WTC11 (cell line): Measurements from ENCODE around the gene LTN1. TPM values are rescaled to one million over a fixed set of nuclear protein-coding genes. Genes with fewer than 3 reads are reported as not detected.

Experiments used
- CREB1 ChIP-seq: sonication (generic); formaldehyde crosslinking; IDR thresholded peaks from 2 replicates; pipeline ENCODE4 v1.8.0; 2023; ENCODE audit warnings: mild to moderate bottlenecking, missing genetic modification reagents
- CREM ChIP-seq: sonication (generic); formaldehyde crosslinking; IDR thresholded peaks from 2 replicates; pipeline ENCODE4 v1.8.1; 2022; ENCODE audit warnings: mild to moderate bottlenecking, missing genetic modification reagents, moderate library complexity
- ELF4 ChIP-seq: sonication (generic); formaldehyde crosslinking; IDR thresholded peaks from 2 replicates; pipeline ENCODE4 v1.8.1; 2022; ENCODE audit warnings: low read depth, mild to moderate bottlenecking, moderate library complexity, missing genetic modification reagents
- ESRRA ChIP-seq: sonication (generic); formaldehyde crosslinking; IDR thresholded peaks from 2 replicates; pipeline ENCODE4 v1.8.1; 2022; ENCODE audit warnings: mild to moderate bottlenecking, missing genetic modification reagents, borderline replicate concordance
- ETV6 ChIP-seq: sonication (generic); formaldehyde crosslinking; IDR thresholded peaks from 2 replicates; pipeline ENCODE4 v1.8.1; 2022; ENCODE audit warnings: mild to moderate bottlenecking, missing genetic modification reagents
- FOXK1 ChIP-seq: sonication (generic); formaldehyde crosslinking; IDR thresholded peaks from 2 replicates; pipeline ENCODE4 v1.8.0; 2022; ENCODE audit warnings: mild to moderate bottlenecking, moderate library complexity, missing genetic modification reagents
- IRF2 ChIP-seq: sonication (generic); formaldehyde crosslinking; IDR thresholded peaks from 2 replicates; pipeline ENCODE4 v1.8.0; 2022; ENCODE audit warnings: low read depth, missing genetic modification reagents, borderline replicate concordance
- JUN ChIP-seq: sonication (generic); formaldehyde crosslinking; IDR thresholded peaks from 2 replicates; pipeline ENCODE4 v1.8.0; 2023; ENCODE audit warnings: mild to moderate bottlenecking, missing genetic modification reagents
- KAT7 ChIP-seq: sonication (generic); formaldehyde crosslinking; IDR thresholded peaks from 2 replicates; pipeline ENCODE4 v1.8.1; 2023; ENCODE audit warnings: missing genetic modification reagents, mild to moderate bottlenecking, borderline replicate concordance
- RELA ChIP-seq: sonication (generic); formaldehyde crosslinking; IDR thresholded peaks from 2 replicates; pipeline ENCODE4 v1.8.1; 2022; ENCODE audit warnings: missing genetic modification reagents, mild to moderate bottlenecking, borderline replicate concordance
- SMAD3 ChIP-seq: sonication (generic); formaldehyde crosslinking; IDR thresholded peaks from 2 replicates; pipeline ENCODE4 v1.8.0; 2022; ENCODE audit warnings: missing genetic modification reagents, mild to moderate bottlenecking, borderline replicate concordance
- TCF7 ChIP-seq: sonication (generic); formaldehyde crosslinking; IDR thresholded peaks from 2 replicates; pipeline ENCODE4 v1.8.0; 2022; ENCODE audit warnings: mild to moderate bottlenecking, low read depth, missing genetic modification reagents, moderate library complexity
- ZNF138 ChIP-seq: sonication (generic); formaldehyde crosslinking; conservative IDR thresholded peaks from 2 replicates; pipeline ENCODE4 v1.8.1; 2022; ENCODE audit warnings: mild to moderate bottlenecking, moderate library complexity, missing genetic modification reagents
- ZNF219 ChIP-seq: sonication (generic); formaldehyde crosslinking; IDR thresholded peaks from 2 replicates; pipeline ENCODE4 v1.8.0; 2023; ENCODE audit warnings: missing genetic modification reagents, mild to moderate bottlenecking, borderline replicate concordance
- ZNF232 ChIP-seq: sonication (generic); formaldehyde crosslinking; IDR thresholded peaks from 2 replicates; pipeline ENCODE4 v1.8.0; 2022; ENCODE audit warnings: mild to moderate bottlenecking, missing genetic modification reagents
- ZNF416 ChIP-seq: fragments of 250-450 bp; sonication (Bioruptor Pico); IDR thresholded peaks from 2 replicates; pipeline ENCODE4 v1.9.0; 2021; ENCODE audit warnings: mild to moderate bottlenecking, inconsistent platforms
- ZNF671 ChIP-seq: fragments of 250-450 bp; sonication (Bioruptor Pico); IDR thresholded peaks from 2 replicates; pipeline ENCODE4 v1.8.0; 2021; ENCODE audit warnings: mild to moderate bottlenecking
- total RNA-seq: library from RNA; stranded (reverse); gene quantifications from 3 replicates; pipeline ENCODE4 v1.2.3, GENCODE V29; 2021
- TF ChIP-seq, protein P1 (sequence below): sonication (generic); formaldehyde crosslinking; IDR thresholded peaks from 2 replicates; pipeline ENCODE4 v1.8.1; 2022; ENCODE audit warnings: low read depth, missing genetic modification reagents, borderline replicate concordance
- TF ChIP-seq, protein P2 (sequence below): sonication (generic); formaldehyde crosslinking; IDR thresholded peaks from 2 replicates; pipeline ENCODE4 v1.8.0; 2022; ENCODE audit warnings: mild to moderate bottlenecking, missing genetic modification reagents
- TF ChIP-seq, protein P3 (sequence below): sonication (generic); formaldehyde crosslinking; IDR thresholded peaks from 2 replicates; pipeline ENCODE4 v1.8.0; 2023; ENCODE audit warnings: mild to moderate bottlenecking, missing genetic modification reagents
- TF ChIP-seq, protein P4 (sequence below): sonication (generic); formaldehyde crosslinking; IDR thresholded peaks from 2 replicates; pipeline ENCODE4 v1.8.0; 2023; ENCODE audit warnings: missing genetic modification reagents
- TF ChIP-seq, protein P5 (sequence below): sonication (generic); formaldehyde crosslinking; IDR thresholded peaks from 2 replicates; pipeline ENCODE4 v1.8.1; 2023; ENCODE audit warnings: mild to moderate bottlenecking, missing genetic modification reagents, moderate library complexity
- TF ChIP-seq, protein P6 (sequence below): sonication (generic); formaldehyde crosslinking; IDR thresholded peaks from 2 replicates; pipeline ENCODE4 v1.8.1; 2023; ENCODE audit warnings: mild to moderate bottlenecking, missing genetic modification reagents
- TF ChIP-seq, protein P7 (sequence below): sonication (generic); formaldehyde crosslinking; IDR thresholded peaks from 2 replicates; pipeline ENCODE4 v1.8.1; 2023; ENCODE audit warnings: mild to moderate bottlenecking, missing genetic modification reagents, borderline replicate concordance
- TF ChIP-seq, protein P8 (sequence below): sonication (generic); formaldehyde crosslinking; IDR thresholded peaks from 2 replicates; pipeline ENCODE4 v1.8.1; 2022; ENCODE audit warnings: low read depth, mild to moderate bottlenecking, moderate library complexity, missing genetic modification reagents, borderline replicate concordance

The LTN1 gene
- total RNA-seq, 1 experiment from 2014 or later, result 23.0 TPM

DNA sequence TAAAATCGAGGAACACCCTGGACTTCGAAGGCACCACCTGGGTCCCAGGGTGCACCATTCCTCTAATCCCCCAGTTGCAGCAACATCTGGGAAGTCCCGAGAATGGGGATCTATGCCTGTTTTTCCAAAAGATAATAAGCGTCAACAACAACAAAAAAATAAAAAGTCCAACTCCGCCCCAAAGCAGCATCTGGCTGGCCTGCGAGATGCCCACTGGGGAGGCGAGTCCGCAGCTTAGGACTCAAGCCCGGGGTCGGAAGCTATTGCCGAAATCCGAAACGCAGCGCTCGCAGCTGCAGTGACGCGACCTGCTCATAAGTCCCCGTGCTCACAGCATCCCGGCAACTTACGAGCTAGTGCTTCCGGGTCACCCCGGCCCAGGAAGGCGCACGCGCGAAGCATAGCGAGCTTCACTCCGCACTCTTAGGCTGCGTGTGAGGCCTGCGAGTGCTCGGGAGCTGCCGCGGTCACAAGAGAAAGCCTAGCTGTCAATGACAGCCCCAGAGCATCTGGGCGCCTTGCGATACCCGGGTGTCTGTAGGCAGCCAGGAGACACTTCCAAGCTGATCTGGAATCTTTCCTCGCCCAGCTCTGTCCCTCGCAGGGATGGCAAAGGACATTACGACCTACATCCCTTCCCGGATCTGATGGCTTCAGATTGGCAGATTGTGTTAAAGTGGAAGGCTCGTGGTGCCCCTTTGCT lies 9.9 kb upstream of the LTN1 start (continued):
- TF ChIP-seq, protein P1, sequence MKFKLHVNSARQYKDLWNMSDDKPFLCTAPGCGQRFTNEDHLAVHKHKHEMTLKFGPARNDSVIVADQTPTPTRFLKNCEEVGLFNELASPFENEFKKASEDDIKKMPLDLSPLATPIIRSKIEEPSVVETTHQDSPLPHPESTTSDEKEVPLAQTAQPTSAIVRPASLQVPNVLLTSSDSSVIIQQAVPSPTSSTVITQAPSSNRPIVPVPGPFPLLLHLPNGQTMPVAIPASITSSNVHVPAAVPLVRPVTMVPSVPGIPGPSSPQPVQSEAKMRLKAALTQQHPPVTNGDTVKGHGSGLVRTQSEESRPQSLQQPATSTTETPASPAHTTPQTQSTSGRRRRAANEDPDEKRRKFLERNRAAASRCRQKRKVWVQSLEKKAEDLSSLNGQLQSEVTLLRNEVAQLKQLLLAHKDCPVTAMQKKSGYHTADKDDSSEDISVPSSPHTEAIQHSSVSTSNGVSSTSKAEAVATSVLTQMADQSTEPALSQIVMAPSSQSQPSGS (CRISPR knock-in tag), result no peak
- TF ChIP-seq, protein P2, sequence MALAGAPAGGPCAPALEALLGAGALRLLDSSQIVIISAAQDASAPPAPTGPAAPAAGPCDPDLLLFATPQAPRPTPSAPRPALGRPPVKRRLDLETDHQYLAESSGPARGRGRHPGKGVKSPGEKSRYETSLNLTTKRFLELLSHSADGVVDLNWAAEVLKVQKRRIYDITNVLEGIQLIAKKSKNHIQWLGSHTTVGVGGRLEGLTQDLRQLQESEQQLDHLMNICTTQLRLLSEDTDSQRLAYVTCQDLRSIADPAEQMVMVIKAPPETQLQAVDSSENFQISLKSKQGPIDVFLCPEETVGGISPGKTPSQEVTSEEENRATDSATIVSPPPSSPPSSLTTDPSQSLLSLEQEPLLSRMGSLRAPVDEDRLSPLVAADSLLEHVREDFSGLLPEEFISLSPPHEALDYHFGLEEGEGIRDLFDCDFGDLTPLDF (CRISPR knock-in tag), result no peak
- no peak for TF ChIP-seq ZNF671 (CRISPR knock-in tag)
- TF ChIP-seq ZNF232 (CRISPR knock-in tag), result no peak
- no peak for TF ChIP-seq TCF7
- peak; percentile 94 for TF ChIP-seq FOXK1 (CRISPR knock-in tag)
- TF ChIP-seq, protein P3, sequence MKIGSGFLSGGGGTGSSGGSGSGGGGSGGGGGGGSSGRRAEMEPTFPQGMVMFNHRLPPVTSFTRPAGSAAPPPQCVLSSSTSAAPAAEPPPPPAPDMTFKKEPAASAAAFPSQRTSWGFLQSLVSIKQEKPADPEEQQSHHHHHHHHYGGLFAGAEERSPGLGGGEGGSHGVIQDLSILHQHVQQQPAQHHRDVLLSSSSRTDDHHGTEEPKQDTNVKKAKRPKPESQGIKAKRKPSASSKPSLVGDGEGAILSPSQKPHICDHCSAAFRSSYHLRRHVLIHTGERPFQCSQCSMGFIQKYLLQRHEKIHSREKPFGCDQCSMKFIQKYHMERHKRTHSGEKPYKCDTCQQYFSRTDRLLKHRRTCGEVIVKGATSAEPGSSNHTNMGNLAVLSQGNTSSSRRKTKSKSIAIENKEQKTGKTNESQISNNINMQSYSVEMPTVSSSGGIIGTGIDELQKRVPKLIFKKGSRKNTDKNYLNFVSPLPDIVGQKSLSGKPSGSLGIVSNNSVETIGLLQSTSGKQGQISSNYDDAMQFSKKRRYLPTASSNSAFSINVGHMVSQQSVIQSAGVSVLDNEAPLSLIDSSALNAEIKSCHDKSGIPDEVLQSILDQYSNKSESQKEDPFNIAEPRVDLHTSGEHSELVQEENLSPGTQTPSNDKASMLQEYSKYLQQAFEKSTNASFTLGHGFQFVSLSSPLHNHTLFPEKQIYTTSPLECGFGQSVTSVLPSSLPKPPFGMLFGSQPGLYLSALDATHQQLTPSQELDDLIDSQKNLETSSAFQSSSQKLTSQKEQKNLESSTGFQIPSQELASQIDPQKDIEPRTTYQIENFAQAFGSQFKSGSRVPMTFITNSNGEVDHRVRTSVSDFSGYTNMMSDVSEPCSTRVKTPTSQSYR (CRISPR knock-in tag), result 0 out of 2 replicates have a peak, but pooled peaks have one; percentile 34
- peak; percentile 72; the same call in 1 of the 2 replicates for TF ChIP-seq KAT7 (CRISPR knock-in tag)
- 0 out of 2 replicates have a peak, but pooled peaks have one; percentile 51 for TF ChIP-seq CREB1 (CRISPR knock-in tag)
- TF ChIP-seq, protein P4, sequence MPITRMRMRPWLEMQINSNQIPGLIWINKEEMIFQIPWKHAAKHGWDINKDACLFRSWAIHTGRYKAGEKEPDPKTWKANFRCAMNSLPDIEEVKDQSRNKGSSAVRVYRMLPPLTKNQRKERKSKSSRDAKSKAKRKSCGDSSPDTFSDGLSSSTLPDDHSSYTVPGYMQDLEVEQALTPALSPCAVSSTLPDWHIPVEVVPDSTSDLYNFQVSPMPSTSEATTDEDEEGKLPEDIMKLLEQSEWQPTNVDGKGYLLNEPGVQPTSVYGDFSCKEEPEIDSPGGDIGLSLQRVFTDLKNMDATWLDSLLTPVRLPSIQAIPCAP (CRISPR knock-in tag), result no peak
- TF ChIP-seq ELF4 (CRISPR knock-in tag), result no peak
- TF ChIP-seq, protein P5, sequence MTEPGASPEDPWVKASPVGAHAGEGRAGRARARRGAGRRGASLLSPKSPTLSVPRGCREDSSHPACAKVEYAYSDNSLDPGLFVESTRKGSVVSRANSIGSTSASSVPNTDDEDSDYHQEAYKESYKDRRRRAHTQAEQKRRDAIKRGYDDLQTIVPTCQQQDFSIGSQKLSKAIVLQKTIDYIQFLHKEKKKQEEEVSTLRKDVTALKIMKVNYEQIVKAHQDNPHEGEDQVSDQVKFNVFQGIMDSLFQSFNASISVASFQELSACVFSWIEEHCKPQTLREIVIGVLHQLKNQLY (CRISPR knock-in tag), result no peak
- TF ChIP-seq, protein P6, sequence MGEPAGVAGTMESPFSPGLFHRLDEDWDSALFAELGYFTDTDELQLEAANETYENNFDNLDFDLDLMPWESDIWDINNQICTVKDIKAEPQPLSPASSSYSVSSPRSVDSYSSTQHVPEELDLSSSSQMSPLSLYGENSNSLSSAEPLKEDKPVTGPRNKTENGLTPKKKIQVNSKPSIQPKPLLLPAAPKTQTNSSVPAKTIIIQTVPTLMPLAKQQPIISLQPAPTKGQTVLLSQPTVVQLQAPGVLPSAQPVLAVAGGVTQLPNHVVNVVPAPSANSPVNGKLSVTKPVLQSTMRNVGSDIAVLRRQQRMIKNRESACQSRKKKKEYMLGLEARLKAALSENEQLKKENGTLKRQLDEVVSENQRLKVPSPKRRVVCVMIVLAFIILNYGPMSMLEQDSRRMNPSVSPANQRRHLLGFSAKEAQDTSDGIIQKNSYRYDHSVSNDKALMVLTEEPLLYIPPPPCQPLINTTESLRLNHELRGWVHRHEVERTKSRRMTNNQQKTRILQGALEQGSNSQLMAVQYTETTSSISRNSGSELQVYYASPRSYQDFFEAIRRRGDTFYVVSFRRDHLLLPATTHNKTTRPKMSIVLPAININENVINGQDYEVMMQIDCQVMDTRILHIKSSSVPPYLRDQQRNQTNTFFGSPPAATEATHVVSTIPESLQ (CRISPR knock-in tag), result no peak
- no peak for TF ChIP-seq ZNF138 (CRISPR knock-in tag)
- TF ChIP-seq, protein P7, sequence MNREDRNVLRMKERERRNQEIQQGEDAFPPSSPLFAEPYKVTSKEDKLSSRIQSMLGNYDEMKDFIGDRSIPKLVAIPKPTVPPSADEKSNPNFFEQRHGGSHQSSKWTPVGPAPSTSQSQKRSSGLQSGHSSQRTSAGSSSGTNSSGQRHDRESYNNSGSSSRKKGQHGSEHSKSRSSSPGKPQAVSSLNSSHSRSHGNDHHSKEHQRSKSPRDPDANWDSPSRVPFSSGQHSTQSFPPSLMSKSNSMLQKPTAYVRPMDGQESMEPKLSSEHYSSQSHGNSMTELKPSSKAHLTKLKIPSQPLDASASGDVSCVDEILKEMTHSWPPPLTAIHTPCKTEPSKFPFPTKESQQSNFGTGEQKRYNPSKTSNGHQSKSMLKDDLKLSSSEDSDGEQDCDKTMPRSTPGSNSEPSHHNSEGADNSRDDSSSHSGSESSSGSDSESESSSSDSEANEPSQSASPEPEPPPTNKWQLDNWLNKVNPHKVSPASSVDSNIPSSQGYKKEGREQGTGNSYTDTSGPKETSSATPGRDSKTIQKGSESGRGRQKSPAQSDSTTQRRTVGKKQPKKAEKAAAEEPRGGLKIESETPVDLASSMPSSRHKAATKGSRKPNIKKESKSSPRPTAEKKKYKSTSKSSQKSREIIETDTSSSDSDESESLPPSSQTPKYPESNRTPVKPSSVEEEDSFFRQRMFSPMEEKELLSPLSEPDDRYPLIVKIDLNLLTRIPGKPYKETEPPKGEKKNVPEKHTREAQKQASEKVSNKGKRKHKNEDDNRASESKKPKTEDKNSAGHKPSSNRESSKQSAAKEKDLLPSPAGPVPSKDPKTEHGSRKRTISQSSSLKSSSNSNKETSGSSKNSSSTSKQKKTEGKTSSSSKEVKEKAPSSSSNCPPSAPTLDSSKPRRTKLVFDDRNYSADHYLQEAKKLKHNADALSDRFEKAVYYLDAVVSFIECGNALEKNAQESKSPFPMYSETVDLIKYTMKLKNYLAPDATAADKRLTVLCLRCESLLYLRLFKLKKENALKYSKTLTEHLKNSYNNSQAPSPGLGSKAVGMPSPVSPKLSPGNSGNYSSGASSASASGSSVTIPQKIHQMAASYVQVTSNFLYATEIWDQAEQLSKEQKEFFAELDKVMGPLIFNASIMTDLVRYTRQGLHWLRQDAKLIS (CRISPR knock-in tag), result no peak
- TF ChIP-seq CREM (CRISPR knock-in tag), result peak; percentile 83; the same call in 1 of the 2 replicates
- no peak for TF ChIP-seq ZNF416
- TF ChIP-seq ZNF219 (CRISPR knock-in tag), result no peak
- peak; percentile 74; the same call in 1 of the 2 replicates for TF ChIP-seq ESRRA (CRISPR knock-in tag)
- TF ChIP-seq SMAD3 (CRISPR knock-in tag), result peak; percentile 60; the same call in 1 of the 2 replicates
- TF ChIP-seq ETV6 (CRISPR knock-in tag), result peak; percentile 88
- no peak for TF ChIP-seq JUN (CRISPR knock-in tag)
- TF ChIP-seq RELA, result peak; percentile 77; the same call in 1 of the 2 replicates
- TF ChIP-seq IRF2, result no peak
- TF ChIP-seq, protein P8, sequence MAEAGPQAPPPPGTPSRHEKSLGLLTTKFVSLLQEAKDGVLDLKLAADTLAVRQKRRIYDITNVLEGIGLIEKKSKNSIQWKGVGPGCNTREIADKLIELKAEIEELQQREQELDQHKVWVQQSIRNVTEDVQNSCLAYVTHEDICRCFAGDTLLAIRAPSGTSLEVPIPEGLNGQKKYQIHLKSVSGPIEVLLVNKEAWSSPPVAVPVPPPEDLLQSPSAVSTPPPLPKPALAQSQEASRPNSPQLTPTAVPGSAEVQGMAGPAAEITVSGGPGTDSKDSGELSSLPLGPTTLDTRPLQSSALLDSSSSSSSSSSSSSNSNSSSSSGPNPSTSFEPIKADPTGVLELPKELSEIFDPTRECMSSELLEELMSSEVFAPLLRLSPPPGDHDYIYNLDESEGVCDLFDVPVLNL (CRISPR knock-in tag), result no peak
